Keratinocyte (primary cell): ENCODE results near the gene TBRG4. TPM values are rescaled to one million over a fixed set of nuclear protein-coding genes. Genes with fewer than 3 reads are reported as not detected.
"Not testable (repeated sequence)": the region's sequence is repeated elsewhere in the genome, so short reads cannot be mapped to it uniquely, and the experiment has no call there.

ENCODE experiments used
- DNase-seq: peaks from one replicate; pipeline ENCODE4 v3.0.0-alpha.2; 2011; ENCODE audit warnings: low read depth, missing footprints, low spot score
- FAIRE-seq: peaks from 2 replicates; lab custom pipeline; 2011; peaks lifted over from hg19 to GRCh38; lab: Jason Lieb, UNC
- H2AFZ ChIP-seq: 2 replicates; pipeline ENCODE4 v1.6.0; 2012; ENCODE audit warnings: low read length, control low read depth, inconsistent platforms; ENCODE audit not compliant: control insufficient read depth
- H3K27ac ChIP-seq: 2 replicates; pipeline ENCODE4 v1.5.1; 2011; ENCODE audit warnings: low read length; ENCODE audit not compliant: control insufficient read depth, insufficient read depth
- H3K27me3 ChIP-seq: 3 replicates; pipeline ENCODE4 v1.6.0; 2011; ENCODE audit warnings: low read length; ENCODE audit not compliant: control insufficient read depth, insufficient read depth; ENCODE audit errors: extremely low read depth
- H3K36me3 ChIP-seq, 2 experiments: 2 replicates in 1 of 2; 3 replicates in 1 of 2; pipeline ENCODE4 v1.5.1; 2011; ENCODE audit warnings: low read length in 2 of 2, mild to moderate bottlenecking in 1 of 2; ENCODE audit not compliant: control insufficient read depth in 2 of 2, insufficient read depth in 2 of 2; ENCODE audit errors: extremely low read depth in 1 of 2
- H3K4me1 ChIP-seq: 3 replicates; pipeline ENCODE4 v1.5.1; 2011; ENCODE audit warnings: low read length; ENCODE audit not compliant: control insufficient read depth, insufficient read depth; ENCODE audit errors: extremely low read depth
- H3K4me2 ChIP-seq: 3 replicates; pipeline ENCODE4 v1.6.0; 2011; ENCODE audit warnings: low read depth, low read length; ENCODE audit not compliant: control insufficient read depth, insufficient read depth; ENCODE audit errors: extremely low read depth
- H3K4me3 ChIP-seq, 3 experiments: fragments of 200-600 bp in 1 of 3; sonication (generic) in 1 of 3; 2 replicates in 2 of 3; 3 replicates in 1 of 3; pipeline ENCODE4 v1.5.1; 2011 to 2016; ENCODE audit warnings: low read length in 3 of 3, mild to moderate bottlenecking in 3 of 3, control low read depth in 2 of 3, inconsistent platforms in 1 of 3, low read depth in 1 of 3, mixed read lengths in 1 of 3, mixed run types in 1 of 3, moderate library complexity in 1 of 3; ENCODE audit not compliant: control insufficient read depth in 2 of 3, insufficient read depth in 2 of 3; ENCODE audit errors: extremely low read depth in 1 of 3
- H3K79me2 ChIP-seq: 2 replicates; pipeline ENCODE4 v1.6.0; 2012; ENCODE audit warnings: low read length; ENCODE audit not compliant: control insufficient read depth, insufficient read depth
- H3K9ac ChIP-seq: 3 replicates; pipeline ENCODE4 v1.6.0; 2011; ENCODE audit warnings: low read length; ENCODE audit not compliant: control insufficient read depth, insufficient read depth; ENCODE audit errors: extremely low read depth
- H3K9me1 ChIP-seq: 3 replicates; pipeline ENCODE4 v1.6.0; 2011; ENCODE audit warnings: low read length; ENCODE audit not compliant: control insufficient read depth, insufficient read depth; ENCODE audit errors: extremely low read depth
- H3K9me3 ChIP-seq: 2 replicates; pipeline ENCODE4 v1.5.1; 2012; ENCODE audit warnings: low read depth, low read length; ENCODE audit not compliant: control insufficient read depth
- H4K20me1 ChIP-seq: 3 replicates; pipeline ENCODE4 v1.6.0; 2011; ENCODE audit warnings: low read length; ENCODE audit not compliant: control insufficient read depth, insufficient read depth; ENCODE audit errors: extremely low read depth
- EZH2 ChIP-seq: IDR thresholded peaks from one replicate; pipeline ENCODE4 v1.6.1; 2012; ENCODE audit warnings: inconsistent platforms, mild to moderate bottlenecking, low read length, moderate library complexity
- dilution Hi-C: fragments of 300-500 bp; cut with MboI; formaldehyde crosslinking; loops from one replicate; pipeline ENCODE4 v1.7.0; 2020; ENCODE audit warnings: low sequenced_read_pairs; ENCODE audit not compliant: extremely low pct_ligation_motif_present
- polyA plus RNA-seq, 5 experiments: library from polyadenylated mRNA; depleted of rRNA in 3 of 5; stranded (reverse) in 3 of 5; stranded (forward) in 1 of 5; unstranded in 1 of 5; fragments of >200 nt; gene quantifications; 1 replicate in 1 of 5; 2 replicates in 3 of 5; 3 replicates in 1 of 5; pipeline versions ENCODE4 v1.2.1 to v1.2.3, GENCODE V29; 2011 to 2012; ENCODE audit warnings: missing spikeins in 2 of 5, low read depth in 1 of 5, low replicate concordance in 1 of 5
- TF ChIP-seq, protein P1 (sequence below), 3 experiments: IDR thresholded peaks in 1 of 3; conservative IDR thresholded peaks in 1 of 3; optimal IDR thresholded peaks in 1 of 3; 2 replicates in 2 of 3; 3 replicates in 1 of 3; pipeline versions ENCODE3 to v1.5.1; 2011; ENCODE audit warnings: low read length in 3 of 3, mild to moderate bottlenecking in 3 of 3, moderate library complexity in 2 of 3, control low read depth in 1 of 3, inconsistent platforms in 1 of 3; ENCODE audit not compliant: insufficient read depth in 2 of 3; ENCODE audit errors: extremely low read depth in 1 of 3

Gene TBRG4
- polyA plus RNA-seq, 1 donor (not counting 4 experiments of a cell fraction or from before 2014, with no cell fraction given), result 90.5 TPM

GRCh38 chr7:45116048-45116447, 4.6 kb upstream of the TBRG4 start:
- no peak for TF ChIP-seq EZH2
- TF ChIP-seq, protein P1, sequence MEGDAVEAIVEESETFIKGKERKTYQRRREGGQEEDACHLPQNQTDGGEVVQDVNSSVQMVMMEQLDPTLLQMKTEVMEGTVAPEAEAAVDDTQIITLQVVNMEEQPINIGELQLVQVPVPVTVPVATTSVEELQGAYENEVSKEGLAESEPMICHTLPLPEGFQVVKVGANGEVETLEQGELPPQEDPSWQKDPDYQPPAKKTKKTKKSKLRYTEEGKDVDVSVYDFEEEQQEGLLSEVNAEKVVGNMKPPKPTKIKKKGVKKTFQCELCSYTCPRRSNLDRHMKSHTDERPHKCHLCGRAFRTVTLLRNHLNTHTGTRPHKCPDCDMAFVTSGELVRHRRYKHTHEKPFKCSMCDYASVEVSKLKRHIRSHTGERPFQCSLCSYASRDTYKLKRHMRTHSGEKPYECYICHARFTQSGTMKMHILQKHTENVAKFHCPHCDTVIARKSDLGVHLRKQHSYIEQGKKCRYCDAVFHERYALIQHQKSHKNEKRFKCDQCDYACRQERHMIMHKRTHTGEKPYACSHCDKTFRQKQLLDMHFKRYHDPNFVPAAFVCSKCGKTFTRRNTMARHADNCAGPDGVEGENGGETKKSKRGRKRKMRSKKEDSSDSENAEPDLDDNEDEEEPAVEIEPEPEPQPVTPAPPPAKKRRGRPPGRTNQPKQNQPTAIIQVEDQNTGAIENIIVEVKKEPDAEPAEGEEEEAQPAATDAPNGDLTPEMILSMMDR (optimal IDR thresholded peaks at IDR 0.05 in 1 of 3, IDR thresholded peaks at IDR 0.05 in 1 of 3, conservative IDR thresholded peaks at IDR 0.05 in 1 of 3; ENCODE audit: extremely low read depth in 1 of 3, insufficient read depth in 2 of 3, low read length in 3 of 3), result no peak

DNA sequence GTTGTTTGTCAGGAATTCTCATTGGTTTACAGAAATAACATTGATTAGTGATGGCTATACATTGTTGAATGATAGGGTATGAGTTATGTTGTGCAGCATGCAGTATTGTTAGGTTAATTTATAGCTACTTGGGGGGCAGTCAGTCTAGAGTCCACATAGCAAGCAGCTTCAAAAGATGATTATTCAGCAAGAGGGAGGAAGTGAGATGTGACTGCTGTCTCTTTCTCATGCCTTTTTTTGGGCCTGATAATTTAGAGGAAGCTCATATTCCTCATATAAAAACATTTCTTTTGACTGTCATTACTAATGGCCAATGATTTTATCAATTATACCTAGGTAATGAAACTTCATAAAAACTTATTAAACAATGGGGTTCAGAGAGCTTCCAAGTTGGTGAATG, 3.4 kb upstream of the TBRG4 start:
- H3K27me3 ChIP-seq, result no peaks in the 10 kb centered on the region
- no peak for TF ChIP-seq EZH2
- TF ChIP-seq, protein P1 (optimal IDR thresholded peaks at IDR 0.05 in 1 of 3, IDR thresholded peaks at IDR 0.05 in 1 of 3, conservative IDR thresholded peaks at IDR 0.05 in 1 of 3; ENCODE audit: extremely low read depth in 1 of 3, insufficient read depth in 2 of 3, low read length in 3 of 3), result no peak
- H3K36me3 ChIP-seq, result peaks cover 0 to 2% of the 10 kb centered on the region in 2 experiments
- H3K9me3 ChIP-seq, result no peaks in the 10 kb centered on the region
- peaks cover 6% of the 10 kb centered on the region for H3K4me1 ChIP-seq
- no peak for FAIRE-seq
- H3K4me2 ChIP-seq, result no peak overlapping the region
- H3K4me3 ChIP-seq, result no peak overlapping the region
- DNase-seq, result no peak
- no peak overlapping the region for H2AFZ ChIP-seq
- peaks cover 16% of the 10 kb centered on the region for H3K79me2 ChIP-seq
- no peaks in the 10 kb centered on the region for H4K20me1 ChIP-seq
- H3K9ac ChIP-seq, result no peak overlapping the region
- H3K27ac ChIP-seq, result no peak overlapping the region
- H3K9me1 ChIP-seq, result no peaks in the 10 kb centered on the region
- dilution Hi-C loops, result no loop called here

More at GRCh38 chr7:45116048-45116447, 4.6 kb upstream of the TBRG4 start:
- Histone ChIP-seq H3K27me3 (no peaks in the 10 kb centered on the region), H4K20me1 (no peaks in the 10 kb centered on the region), H2AFZ (no peak overlapping the region), H3K4me3 (no peak overlapping the region), H3K4me2 (no peak overlapping the region), H3K9ac (no peak overlapping the region), H3K27ac (no peak overlapping the region), H3K9me1 (no peaks in the 10 kb centered on the region), H3K79me2 (peaks cover 5% of the 10 kb centered on the region), H3K4me1 (peaks cover 2% of the 10 kb centered on the region), H3K36me3 (no peaks in the 10 kb centered on the region), H3K9me3 (no peaks in the 10 kb centered on the region)
- dilution Hi-C loops, result no loop called here
- DNase-seq (no peak), FAIRE-seq (no peak)

GRCh38 chr7:45114257-45114656, 2.8 kb upstream of the TBRG4 start:
- H4K20me1 ChIP-seq, H3K9me1 ChIP-seq, FAIRE-seq, H3K9ac ChIP-seq, H3K27ac ChIP-seq, H3K9me3 ChIP-seq, H3K4me1 ChIP-seq, H3K36me3 ChIP-seq, H2AFZ ChIP-seq, H3K4me2 ChIP-seq, H3K27me3 ChIP-seq, DNase-seq, H3K4me3 ChIP-seq, dilution Hi-C loops: not testable (repeated sequence)
- H3K79me2 ChIP-seq, result peaks cover 23% of the 10 kb centered on the region
